ENCODE results near the gene BDP1.
"Not testable (repeated sequence)": the region's sequence is repeated elsewhere in the genome, so short reads cannot be mapped to it uniquely, and the experiment has no call there.

The BDP1 gene

DNA sequence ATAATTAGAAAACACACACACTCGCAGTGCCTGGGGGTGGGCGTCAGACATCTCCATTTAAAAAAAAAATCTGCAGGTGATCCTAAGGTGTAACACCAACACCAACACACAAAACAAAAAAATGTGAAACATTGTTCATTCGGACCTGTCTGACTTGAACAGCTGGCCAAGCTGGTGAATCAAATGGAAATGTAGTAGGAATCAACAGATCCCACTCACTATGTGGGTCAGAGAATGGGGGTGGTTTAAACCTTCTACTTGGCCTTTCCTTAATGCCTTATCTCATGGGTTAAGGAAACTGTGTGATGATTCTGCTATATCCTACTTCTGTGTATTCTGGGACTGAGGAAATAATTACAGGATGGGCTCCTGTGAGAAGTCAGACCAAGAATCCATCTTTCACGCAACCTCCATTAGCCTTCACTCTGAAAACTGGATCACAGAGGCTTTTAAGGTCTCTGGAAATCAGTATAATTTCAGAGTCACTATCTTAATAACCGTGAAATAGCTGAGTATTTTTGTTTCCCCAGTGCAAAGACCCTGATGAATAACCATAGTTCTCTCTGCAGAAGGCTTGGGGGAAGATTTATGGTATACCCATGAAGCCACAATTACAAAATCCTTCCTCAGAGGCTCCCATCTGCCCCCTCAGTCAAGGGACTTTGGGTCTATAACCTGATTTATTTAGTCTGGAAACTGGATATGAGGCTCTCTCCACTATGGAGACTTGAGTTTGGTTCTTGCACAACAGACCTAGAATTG is 114.5 kb downstream of the BDP1 start:
- DNase-seq (ENCODE audit: low read depth): no peak

DNA sequence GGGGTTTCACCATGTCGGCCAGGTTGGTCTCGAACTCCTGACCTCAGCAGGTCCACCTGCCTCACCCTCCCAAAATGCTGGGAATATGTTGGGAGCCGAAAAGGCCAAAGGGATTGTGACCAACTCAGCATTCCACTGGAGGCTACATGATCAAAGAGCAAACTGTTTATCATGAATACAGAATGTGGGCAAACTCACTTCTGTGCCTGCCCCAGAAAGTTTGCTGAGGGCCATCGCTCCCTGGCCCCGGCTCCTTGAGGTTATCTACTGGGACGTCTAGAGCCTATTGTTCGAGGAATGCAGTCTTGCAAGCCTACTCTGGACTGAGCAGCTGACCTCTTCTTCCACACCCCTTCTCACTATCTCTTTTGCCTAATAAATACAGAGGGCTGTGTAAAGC is 116.4 kb downstream of the BDP1 start:
- not testable (repeated sequence) for DNase-seq (ENCODE audit: low read depth)

DNA sequence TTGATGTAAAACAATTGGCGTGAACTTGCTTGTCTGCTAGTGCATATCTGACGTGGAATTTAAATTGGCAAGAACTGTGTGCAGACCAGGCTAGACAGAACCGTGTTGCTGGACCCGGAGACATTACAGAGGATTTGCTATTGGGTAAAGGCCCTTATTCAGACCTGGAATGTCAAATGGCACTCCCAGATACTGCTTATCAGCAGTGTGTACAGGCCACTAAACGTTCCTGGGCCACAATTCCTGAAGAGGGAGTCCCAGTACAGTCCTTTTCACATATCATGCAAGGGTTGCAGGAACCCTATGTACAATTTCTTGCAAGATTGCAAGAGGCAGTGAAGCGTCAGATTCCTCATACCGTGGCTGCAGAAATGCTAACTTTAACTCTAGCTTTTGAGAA is 118.1 kb downstream of the BDP1 start:
- peak; percentile 2 for DNase-seq (ENCODE audit: low read depth)

DNA sequence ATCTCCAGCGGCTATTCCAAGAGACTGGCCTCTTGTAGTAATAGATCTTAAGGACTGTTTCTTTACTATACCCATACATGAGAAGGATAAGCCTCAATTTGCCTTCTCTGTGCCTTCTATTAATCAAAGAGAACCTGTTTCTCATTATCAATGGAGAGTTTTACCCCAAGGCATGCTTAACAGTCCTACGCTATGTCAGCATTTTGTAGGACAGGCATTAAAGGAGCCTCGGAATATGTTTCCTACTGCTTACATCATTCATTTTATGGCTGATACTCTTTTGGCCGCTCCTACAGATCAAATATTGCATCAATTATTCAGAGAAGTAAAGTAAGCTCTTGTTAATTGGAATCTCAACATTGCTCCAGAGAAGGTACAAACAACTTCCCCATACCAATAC is 120.1 kb downstream of the BDP1 start:
- not testable (repeated sequence) for DNase-seq (ENCODE audit: low read depth)

DNA sequence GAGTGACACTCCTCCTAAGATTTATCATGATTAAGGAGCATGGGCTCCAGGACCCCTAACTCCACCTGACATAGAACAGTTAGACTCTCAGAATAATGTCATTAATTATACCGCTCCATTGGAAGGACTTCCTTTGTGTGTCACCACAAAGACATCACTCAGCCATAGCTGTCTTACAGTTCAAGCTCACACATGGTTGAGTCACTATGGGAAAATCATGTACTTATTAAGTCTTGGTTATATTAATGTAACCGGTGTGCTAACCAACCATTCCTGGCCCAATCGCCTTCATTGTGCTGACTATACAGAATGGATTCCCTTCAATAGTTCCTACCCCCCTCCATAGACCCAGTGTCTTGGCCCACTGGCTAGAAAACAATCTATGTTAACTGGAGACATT is 120.8 kb downstream of the BDP1 start:
- DNase-seq (ENCODE audit: low read depth): no peak

DNA sequence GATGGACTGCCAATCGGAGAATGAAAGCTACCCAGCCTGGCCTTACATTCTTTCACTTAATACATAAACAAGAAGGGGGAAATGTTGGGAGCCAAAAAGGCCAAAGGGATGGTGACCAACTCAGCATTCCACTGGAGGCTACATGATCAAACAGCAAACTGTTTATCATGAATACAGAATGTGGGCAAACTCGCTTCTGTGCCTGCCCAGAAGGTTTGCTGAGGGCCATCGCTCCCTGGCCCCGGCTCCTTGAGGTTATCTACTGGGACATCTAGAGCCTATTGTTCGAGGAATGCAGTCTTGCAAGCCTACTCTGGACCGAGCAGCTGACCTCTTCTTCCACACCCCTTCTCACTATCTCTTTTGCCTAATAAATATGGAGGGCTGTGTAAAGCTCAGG is 122.4 kb downstream of the BDP1 start:
- DNase-seq (ENCODE audit: low read depth): not testable (repeated sequence)

DNA sequence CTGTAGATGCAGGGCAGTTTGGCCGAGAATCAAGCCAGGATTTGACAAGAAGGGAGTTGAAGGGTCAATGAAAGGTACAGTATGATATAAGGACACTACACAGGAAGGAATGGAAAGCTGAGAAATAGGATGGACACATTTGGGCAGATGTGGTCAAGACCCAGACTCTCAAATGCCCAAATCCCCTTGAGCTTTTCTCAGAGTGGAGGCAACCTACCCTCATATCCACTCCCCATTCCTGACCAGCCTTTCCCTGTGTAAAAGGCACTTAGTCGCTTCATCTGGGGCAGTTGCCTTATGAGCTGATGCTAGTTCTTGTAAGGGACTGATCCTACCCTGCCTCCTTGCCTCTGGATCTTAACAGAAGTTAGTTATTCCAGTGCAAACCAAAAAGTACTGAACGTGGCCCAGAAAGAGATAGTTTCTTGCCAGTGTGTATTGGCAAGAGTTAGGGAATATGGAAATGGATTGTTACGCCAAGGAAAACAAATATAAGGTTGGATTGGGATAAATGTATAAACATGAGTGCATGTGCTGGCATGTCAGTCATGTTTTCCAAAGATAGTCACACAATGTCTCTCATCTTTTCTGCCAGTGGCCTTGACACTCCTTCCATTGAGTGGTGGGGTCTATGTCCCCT is 127.6 kb downstream of the BDP1 start:
- DNase-seq (ENCODE audit: low read depth): peak; percentile 15

DNA sequence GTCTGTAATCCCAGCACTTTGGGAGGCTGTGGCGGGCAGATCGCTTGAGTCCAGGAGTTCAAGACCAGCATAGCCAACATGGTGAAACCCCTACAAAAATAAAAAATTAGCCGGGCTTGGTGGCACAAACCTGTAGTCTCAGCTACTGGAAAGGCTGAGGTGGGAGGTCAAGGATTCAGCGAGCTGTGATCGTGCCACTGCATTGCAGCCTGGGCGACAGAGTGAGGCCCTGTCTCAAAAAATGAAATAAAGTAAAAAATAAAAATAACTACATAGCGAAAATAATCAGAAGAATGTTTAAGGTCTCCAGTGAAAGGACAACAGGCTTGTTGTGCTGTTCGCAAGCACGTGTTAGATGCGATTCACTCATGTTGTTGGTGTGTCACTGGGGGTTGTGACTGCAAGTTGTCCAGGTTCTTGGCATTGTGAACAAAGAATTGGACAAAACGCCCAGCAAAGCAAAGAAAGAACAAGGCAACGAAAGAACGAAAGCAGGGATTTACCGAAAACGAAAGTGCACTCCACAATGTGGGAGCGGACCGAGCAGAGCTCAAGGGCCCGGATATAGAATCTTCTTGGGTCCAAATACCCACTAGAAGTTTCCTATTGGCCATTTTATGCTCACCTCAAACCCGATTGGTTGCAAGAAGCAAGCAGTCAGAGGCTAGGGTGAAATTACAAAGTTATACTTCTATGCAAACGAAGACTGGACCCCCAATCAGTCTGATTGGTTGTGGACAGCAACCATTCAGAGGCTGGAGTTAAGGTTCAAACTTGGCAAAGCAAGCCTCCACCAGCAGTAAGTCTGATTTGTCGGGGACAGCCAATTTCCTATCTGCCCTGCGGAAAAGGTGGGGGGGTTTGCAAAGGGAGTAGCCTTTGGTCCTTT is 130.8 kb downstream of the BDP1 start:
- DNase-seq (ENCODE audit: low read depth): peak; percentile 52

DNA sequence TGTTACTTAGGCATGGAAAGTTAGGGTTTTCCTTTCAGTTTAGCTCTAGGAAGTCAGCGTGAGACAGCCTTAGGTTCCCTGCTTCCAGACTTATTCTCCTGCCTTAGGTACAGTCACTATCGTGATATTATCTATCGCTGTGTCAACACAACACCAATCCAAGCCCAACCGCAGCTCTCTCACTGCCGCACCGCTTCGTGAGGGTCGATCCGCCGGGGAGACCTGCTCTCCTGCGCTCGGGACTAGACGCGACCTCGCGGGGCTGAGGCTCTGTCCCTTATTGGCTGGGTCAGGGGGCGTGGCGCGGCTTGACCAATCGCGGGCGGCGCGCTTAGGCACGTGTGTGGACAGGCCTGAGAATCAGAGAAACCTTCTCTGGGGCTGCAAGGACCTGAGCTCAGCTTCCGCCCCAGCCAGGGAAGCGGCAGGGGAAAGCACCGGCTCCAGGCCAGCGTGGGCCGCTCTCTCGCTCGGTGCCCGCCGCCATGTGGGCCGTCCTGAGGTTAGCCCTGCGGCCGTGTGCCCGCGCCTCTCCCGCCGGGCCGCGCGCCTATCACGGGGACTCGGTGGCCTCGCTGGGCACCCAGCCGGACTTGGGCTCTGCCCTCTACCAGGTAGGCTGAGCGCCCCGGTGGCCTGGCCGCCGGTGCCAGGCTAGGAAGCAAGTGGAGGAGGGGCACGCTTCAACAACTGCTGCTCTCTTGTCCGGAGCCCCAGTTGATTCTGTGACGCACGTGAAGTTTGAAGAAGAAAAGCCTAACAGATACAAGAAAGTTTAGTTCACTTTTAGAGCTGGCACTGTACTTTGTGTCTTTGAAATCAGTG is 131.7 kb downstream of the BDP1 start, which contains the start of gene MCCC2:
Gene MCCC2 (plus strand): TSS at position 400 of the 825 bp plus-strand sequence. CDS start 86 bp downstream, at position 486.
- peak; percentile 95 for DNase-seq (ENCODE audit: low read depth)

DNA sequence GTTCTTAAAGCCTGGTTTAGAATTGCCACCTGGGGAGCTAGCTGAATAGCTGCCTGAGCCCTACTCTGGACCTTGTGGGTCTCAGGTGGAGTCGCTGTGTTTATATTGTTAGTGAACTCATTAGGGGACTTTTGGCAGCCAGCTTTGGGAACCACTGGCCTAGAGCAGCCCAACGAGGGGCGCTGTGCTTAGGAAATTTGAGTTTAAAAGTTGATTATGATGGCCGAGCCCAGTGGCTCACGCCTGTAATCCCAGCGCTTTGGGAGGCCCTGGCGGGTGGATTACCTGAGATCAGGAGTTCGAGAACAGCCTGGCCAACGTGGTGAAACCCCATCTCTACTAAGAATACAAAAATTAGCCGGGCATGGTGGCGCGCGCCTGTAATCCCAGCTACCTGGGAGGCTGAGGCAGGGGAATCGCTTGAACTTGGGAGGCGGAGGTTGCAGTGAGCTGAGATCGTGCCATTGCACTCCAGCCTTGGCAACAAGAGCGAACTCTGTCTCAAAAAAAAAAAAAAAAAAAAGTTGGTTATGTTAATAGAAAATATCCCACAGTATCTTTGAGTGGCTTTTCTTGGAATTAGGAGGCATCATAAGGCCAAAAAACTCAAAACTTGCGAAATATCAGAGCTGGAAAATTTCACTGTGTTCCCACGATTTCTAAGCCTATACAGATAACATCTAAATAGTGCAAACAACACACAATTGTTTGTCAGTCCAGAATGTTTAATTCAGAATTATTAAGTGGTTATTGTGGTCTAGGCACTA is 132.5 kb downstream of the BDP1 start:
- no peak for DNase-seq (ENCODE audit: low read depth)

DNA sequence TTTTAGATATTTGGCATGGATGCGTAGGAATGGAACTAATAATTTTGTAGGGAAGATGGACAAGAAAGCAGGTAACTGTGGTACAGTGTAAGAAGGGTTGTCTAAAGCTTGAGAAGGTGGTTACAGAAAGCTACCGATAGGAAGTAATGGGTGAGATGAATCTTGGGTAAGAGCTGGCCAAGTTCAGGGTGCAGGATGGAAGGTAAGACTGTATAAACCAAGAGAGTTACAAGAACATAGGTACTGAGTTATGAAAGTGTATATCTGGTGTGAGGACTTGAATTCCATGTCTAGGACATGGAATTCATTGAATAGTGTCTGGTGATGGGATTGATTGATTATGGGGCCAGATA is 133.1 kb downstream of the BDP1 start:
- DNase-seq (ENCODE audit: low read depth): no peak

DNA sequence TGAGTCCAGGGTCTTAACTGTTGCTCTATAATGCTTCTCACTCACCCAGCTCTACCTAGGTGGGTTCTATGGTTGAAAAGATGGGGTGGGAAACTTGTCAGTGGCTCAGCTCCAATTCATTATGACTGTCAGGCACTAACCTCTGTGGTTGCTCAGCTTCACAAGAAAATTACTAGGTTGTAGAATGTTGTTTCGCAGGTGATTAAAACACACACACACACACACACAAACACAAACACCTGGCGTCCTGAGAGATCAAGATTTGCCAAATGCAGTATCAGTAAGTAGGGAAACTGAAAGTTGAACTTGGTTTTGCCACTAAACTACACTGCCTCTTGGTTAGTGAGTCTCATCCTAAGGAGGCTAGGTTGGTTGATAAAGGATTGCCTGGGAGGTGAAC is 134.5 kb downstream of the BDP1 start:
- DNase-seq (ENCODE audit: low read depth): no peak

DNA sequence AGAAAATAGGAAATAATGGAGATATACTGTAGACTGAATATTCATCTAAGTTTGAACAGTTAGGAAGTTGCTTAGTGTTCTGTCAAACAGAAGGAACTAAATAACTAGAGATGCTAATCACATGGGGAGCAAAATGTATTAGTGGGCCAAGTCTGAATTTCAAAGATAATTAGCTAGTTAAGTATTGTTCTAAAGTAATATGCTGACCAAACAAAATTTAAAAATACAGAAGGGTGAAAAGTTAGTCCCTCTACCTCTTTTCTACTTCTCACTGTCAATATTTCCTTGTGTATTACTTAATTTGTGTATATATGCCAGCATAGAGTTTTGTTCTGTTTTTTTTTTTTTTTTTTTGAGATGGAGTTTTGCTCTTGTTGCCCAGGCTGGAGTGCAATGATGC is 135.6 kb downstream of the BDP1 start:
- no peak for DNase-seq (ENCODE audit: low read depth)

DNA sequence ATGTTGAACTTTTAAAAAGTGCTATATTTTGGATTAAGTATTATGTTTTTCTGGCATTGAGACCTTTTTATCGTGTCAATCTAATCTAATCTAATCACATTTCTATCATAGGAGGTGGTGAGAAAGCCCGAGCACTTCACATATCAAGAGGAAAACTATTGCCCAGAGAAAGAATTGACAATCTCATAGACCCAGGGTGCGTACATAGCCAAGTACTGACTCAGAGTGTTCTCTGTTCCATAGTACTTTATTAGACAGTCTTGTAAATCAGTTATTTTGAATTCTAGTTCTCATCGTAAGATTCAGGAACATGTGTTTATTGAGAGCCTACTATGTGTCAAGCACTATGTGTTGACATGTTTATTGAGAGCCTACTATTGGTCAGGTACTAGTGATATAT is 140.7 kb downstream of the BDP1 start:
- no peak for DNase-seq (ENCODE audit: low read depth)

DNA sequence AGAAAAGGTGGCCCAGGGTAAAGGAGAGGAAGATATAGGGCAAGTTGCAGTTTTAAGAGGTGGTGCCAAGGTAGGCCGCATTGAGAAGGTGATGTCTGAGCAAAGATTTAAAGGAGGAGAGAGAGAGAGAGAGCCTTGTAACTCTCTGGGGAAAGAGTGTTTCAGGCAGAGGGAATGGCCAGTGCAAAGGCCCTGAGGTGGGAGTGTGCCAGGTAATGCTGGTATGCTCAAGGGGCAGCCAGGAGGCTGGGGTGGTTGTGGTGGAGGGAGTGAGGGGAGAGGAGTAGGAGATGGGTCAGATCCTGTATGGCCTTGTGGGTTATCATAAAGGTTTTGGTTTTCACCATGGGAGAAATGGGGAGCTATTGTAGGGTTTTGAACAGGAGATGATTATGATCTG is 141.6 kb downstream of the BDP1 start:
- DNase-seq (ENCODE audit: low read depth): no peak

DNA sequence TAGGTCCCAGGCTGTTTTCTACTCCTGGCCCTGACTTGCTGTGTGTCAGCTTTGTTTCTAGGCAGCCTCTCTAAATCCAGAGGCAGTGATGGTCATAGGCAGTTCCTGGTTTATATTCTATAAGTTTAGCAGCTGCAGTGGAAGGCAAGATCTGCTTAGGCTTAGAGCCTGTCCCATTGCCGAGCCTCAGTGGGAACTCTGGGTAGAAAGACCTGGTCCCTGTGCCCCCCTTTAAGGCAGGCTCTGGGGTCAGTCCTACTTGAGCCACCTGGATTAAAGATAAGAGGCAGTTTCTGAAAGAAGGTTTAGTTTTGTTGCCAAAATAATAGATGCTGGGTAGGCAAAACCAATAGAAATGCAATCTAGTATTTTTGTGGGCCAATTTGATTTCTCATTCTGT is 145.3 kb downstream of the BDP1 start:
- DNase-seq (ENCODE audit: low read depth): no peak

DNA sequence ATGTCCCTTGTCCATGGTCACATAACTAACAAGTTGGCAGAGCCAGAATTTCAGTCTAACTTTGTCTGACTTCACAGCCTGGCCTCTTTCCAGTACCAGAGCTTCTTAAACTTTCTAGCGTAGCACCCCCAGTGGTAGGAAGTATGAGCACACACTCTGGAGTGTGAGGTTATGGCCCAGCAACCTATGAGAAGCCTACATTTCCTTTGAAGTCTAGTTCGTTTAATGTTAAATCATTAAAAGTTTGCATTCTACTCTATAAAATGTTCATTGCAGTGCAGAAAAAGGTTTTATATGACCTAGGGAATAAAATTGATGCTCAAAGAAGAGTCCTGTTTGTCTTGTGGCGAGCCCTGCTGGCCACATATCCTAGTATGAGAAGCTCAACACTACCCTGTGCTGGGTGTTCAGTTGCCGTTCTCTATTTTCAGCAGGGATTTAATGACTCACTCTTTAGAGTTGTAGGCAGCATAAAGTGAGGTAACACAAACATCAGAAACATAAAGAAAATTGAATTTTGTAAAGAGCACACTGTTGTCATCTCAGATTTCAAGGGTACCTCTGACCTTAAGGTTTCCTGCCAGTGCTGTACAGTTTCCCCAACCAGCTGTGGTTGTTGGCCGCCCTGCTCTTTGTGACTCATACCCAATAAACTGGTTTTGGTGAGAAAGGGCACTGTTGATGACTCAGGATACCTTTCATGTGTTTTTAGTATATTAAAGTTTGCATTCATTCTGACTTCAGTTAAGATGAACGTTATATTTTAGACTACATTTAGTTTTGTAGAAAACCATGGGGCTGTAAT is 146.0 kb downstream of the BDP1 start:
- DNase-seq (ENCODE audit: low read depth): peak; percentile 96

DNA sequence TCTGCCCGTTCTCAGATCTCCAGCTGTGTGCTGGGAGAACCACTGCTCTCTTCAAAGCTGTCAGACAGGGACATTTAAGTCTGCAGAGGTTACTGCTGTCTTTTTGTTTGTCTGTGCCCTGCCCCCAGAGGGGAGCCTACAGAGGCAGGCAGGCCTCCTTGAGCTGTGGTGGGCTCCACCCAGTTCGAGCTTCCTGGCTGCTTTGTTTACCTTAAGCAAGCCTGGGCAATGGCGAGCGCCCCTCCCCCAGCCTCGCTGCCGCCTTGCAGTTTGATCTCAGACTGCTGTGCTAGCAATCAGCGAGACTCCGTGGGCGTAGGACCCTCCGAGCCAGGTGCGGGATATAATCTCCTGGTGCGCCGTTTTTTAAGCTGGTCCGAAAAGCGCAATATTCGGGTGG is 154.5 kb downstream of the BDP1 start:
- DNase-seq (ENCODE audit: low read depth): not testable (repeated sequence)

DNA sequence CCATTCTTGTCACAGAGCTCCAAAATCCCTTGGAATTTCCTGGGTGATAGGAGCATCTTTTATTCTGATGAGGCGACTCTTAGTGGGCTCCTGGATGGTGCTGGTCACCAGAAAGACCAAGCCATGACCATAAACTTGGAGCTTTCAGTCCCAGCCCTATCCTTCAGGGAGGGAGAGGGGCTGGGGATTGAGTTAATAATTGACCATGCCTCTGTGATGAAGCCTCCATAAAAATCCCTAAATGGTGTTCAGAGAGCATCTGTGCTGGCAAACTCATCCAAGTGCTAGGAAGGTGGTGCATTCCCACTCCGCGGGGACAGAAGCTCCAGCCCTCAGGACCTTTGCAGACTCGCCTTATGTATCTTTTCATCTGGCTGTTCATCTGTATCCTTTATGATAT is 160.4 kb downstream of the BDP1 start:
- DNase-seq (ENCODE audit: low read depth): no peak

All from fibroblast of gingiva (primary cell).